SJSA1 (cell line): ENCODE results near the gene WDR88. TPM values are rescaled to one million over a fixed set of nuclear protein-coding genes. Genes with fewer than 3 reads are reported as not detected.
"Not testable (repeated sequence)": the region's sequence is repeated elsewhere in the genome, so short reads cannot be mapped to it uniquely, and the experiment has no call there.

Experiments
- DNase-seq, 2 experiments: peaks; one replicate each; pipeline ENCODE4 v3.0.0-alpha.2; 2015 to 2020; ENCODE audit warnings: low spot score in 2 of 2, low read depth in 1 of 2
- H3K27ac ChIP-seq: fragments of 250-450 bp; sonication (Bioruptor Pico); 2 replicates; pipeline ENCODE4 v1.5.1; 2020; ENCODE audit warnings: mild to moderate bottlenecking, moderate library complexity
- H3K27me3 ChIP-seq: fragments of 250-450 bp; sonication (Bioruptor Pico); replicated peaks from 2 replicates; pipeline ENCODE4 v1.5.1; 2020; ENCODE audit warnings: mild to moderate bottlenecking, moderate library complexity
- H3K36me3 ChIP-seq: fragments of 250-450 bp; sonication (Bioruptor Pico); 2 replicates; pipeline ENCODE4 v1.5.1; 2020; ENCODE audit warnings: mild to moderate bottlenecking
- H3K4me1 ChIP-seq: fragments of 250-450 bp; sonication (Bioruptor Pico); replicated peaks from 2 replicates; pipeline ENCODE4 v1.6.1; 2021; ENCODE audit warnings: mild to moderate bottlenecking
- H3K4me3 ChIP-seq: fragments of 250-450 bp; sonication (Bioruptor Pico); 2 replicates; pipeline ENCODE4 v1.5.1; 2020; ENCODE audit warnings: mild to moderate bottlenecking
- H3K9me3 ChIP-seq: fragments of 250-450 bp; sonication (Bioruptor Pico); replicated peaks from 2 replicates; pipeline ENCODE4 v1.5.1; 2020; ENCODE audit warnings: mild to moderate bottlenecking
- total RNA-seq: library from RNA; depleted of rRNA; stranded (reverse); fragments of >200 nt; shearing (Covaris generic); gene quantifications from 2 replicates; pipeline ENCODE4 v1.2.3, GENCODE V29; 2014

Gene WDR88
- total RNA-seq, 1 experiment from 2014 or later = not detected

DNA sequence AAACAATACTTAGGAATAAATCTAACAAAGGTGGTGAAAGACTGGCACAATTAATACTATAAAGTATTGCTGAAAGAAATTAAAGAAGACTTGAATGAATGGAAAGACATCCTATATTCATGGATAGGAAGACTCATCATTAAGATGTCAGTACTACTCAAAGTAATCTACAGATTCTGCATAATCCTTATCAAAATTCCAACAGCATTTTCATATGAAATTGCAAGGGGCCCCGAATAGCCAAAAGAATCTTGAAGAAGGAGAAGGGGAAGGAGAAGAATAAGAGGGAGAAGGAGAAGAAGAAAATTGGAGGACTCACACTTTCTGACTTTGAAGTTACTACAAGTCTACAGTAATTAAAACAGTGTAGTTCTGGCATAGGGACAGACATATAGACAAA is 36.6 kb downstream of the WDR88 start:
- DNase-seq = no peak
- Histone ChIP-seq H3K27ac (no peak overlapping the region), H3K27me3 (no peaks in the 10 kb centered on the region), H3K36me3 (no peaks in the 10 kb centered on the region), H3K9me3 (no peaks in the 10 kb centered on the region), H3K4me3 (no peak overlapping the region), H3K4me1 (peaks cover 11% of the 10 kb centered on the region)

DNA sequence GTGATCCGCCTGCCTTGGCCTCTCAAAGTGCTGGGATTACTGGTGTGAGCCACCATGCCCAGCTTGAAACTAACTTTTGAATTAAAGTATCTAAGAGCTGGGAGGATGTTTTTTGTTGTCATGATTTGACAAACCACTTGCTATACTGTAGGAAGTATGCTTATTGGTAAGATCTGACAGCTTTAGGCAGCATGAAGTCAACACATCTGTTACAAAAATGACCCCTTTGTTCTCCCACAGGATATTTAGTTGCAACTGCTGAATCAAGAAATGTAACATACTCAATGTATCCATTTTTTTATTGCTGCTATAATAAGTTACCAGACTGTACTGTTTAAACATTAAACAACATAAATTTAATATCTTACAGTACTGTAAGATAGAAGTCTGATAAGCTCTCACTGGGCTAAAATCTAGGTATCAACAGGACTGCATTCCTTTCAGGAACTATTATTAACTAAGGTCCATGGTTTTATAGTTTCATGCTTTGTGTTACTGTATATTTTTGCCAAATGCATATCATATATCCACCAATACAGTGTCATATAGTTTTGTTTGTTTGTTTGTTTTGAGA is 39.4 kb downstream of the WDR88 start:
- Histone ChIP-seq H3K4me3 (no peak overlapping the region), H3K4me1 (peaks cover 20% of the 10 kb centered on the region), H3K27ac (no peak overlapping the region), H3K27me3 (no peaks in the 10 kb centered on the region), H3K36me3 (peaks cover under 1% of the 10 kb centered on the region), H3K9me3 (no peaks in the 10 kb centered on the region)
- DNase-seq = no peak

DNA sequence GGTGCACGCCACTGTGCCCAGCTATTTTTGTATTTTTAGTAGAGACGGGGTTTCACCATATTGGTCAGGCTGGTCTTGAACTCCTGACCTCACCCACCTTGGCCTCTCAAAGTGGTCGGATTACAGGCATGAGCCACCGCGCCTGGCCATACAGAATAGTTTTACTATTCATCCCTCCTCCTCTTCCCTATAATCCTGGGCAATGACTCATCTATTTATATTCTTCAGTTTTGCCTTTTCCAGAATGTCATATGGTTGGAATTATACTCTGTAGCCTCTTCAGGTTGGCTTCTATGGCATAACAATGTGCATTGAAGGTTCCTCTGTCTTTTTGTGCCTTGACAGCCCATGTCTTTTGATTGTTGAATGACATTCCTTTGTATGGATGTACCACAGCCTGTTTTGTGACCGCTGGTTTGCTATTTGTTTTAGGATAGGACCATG is 40.0 kb downstream of the WDR88 start:
- H3K9me3 ChIP-seq = no peaks in the 10 kb centered on the region
- DNase-seq = peak; percentile 66 to 73
- peaks cover 5% of the 10 kb centered on the region for H3K36me3 ChIP-seq
- H3K4me1 ChIP-seq = peaks cover 20% of the 10 kb centered on the region
- H3K27me3 ChIP-seq = no peaks in the 10 kb centered on the region
- H3K27ac ChIP-seq = no peak overlapping the region
- H3K4me3 ChIP-seq = no peak overlapping the region

DNA sequence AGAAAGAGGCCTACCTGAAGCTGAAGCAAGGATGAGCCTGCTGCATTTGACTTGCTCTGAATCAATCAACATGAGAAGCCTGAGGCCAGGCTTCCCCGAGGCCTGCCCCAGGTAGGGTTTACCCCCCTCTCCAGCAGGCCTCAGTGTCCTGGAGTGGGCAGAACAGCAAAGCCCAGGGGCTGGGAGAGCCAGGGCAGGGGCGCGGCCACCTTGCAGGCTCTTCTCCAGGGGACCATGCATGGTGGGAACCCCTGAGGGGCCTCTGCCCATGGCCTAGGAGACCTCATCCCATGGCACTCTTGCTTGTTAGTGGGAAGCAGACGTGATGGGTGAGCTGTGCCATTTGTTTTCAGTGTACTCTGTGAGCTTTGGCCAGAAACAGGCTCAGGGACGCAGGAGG is 42.3 kb downstream of the WDR88 start:
- H3K9me3 ChIP-seq = no peaks in the 10 kb centered on the region
- H3K4me3 ChIP-seq = no peak overlapping the region
- peaks cover 30% of the 10 kb centered on the region for H3K4me1 ChIP-seq
- H3K27ac ChIP-seq = no peak overlapping the region
- DNase-seq = no peak
- H3K36me3 ChIP-seq = peaks cover 5% of the 10 kb centered on the region
- no peaks in the 10 kb centered on the region for H3K27me3 ChIP-seq

DNA sequence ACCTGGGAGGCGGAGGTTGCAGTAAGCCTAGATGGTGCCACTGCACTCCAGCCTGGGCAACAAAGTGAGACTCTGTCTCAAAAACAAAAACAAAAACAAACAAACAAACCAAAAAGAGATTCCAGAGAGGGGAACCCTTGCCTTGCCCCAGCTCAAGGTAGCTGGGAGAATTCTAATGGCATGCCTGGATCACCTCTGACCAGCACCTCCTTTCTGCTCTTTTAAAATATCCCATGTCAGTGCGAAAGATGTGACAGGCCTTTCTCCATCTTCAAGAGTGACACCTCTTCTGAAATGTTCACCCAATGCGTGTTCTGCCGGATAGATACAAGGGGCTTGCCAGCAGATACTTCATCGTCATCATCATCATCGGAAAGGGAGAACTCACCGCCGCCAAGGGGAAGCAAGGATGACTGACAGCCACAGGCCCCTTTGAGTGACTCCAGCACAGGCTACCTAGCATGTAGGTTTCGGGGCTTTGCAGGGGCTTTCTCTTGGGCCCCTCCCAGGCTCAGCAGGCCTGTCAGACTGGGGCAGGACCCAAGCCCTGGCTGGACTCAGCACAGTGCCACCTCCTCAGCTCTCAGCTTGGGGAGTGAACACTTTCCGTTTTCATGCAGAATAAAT is 43.4 kb downstream of the WDR88 start:
- peaks cover 30% of the 10 kb centered on the region for H3K4me1 ChIP-seq
- no peak overlapping the region for H3K27ac ChIP-seq
- H3K4me3 ChIP-seq = no peak overlapping the region
- peaks cover 5% of the 10 kb centered on the region for H3K36me3 ChIP-seq
- no peak for DNase-seq
- no peaks in the 10 kb centered on the region for H3K9me3 ChIP-seq
- no peaks in the 10 kb centered on the region for H3K27me3 ChIP-seq

DNA sequence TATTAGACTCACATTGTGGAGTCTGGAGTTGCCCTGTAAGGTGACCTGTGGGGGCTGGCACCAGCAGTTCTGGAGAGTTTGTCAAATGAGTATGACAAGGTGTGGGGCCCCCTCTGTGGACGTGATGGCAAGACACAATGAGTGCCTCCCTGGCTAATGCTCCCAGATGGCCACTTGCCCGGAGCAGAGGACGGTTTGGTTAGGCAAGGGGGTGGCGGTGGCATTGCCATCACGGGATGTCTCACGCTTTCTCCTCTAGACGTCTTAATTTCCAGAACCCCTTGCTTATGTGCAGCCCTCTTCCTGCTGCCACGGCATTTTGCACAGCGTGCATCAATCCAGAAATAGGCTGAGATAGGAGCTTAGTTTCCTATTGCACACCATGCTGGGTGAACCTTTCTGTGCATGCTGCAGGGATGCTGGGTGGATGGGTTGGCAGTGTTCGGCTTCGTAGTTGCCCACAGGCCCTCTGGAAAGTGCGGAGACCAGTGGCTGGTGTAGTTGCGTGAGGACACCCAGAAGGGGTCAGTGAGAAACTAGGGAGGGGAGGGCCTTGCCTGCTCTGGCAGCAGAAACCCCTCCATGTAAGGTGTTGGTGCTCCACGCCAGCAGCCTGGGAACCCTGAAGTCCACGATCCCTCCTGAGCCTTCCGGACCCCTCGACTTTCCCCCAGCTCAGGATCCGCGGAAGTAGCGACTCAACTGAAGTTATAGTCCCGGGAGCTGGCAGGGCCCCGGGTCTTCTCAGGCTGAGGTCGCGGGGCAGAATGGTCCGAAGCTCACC is 44.2 kb downstream of the WDR88 start:
- H3K27ac ChIP-seq = peak overlapping the region; percentile 78
- DNase-seq = no peak

DNA sequence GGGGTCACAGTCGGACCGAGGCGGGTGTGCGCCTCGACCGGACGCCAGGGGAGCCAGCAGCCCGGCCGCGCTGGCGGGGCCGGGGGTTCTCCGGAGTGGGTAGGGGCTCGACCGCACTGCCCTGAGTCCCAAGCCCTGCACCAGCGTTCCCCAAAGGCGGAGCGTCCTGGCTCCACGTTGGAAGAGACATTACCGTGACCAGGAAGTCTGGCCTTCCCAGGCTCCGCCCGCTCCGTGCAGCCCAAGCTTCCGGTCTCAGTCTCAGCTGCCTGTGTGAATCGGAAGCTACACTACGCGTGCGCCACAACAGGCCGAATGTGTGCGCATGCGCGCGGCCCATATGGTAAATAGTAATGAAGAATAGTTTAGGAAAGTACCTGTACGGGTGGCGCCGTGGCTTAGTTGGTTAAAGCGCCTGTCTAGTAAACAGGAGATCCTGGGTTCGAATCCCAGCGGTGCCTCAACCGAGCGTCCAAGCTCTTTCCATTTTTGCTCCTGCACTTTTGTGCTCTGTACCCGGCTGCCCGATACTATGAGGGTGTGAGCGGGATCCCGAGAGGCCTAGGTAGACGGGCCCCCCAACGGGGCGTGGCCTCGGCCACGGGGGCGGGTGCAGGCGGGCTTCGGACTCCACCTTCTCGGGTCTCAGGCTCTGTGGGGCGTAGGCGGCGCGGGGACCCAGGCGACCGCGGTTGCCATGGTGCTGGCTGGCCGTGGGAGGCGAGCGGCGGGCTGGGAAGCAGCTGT is 44.9 kb downstream of the WDR88 start:
- H3K27ac ChIP-seq = peak overlapping the region; percentile 78
- H3K4me3 ChIP-seq = peak overlapping the region; percentile 74
- peaks cover 24% of the 10 kb centered on the region for H3K4me1 ChIP-seq
- peak; percentile 99 to 100 for DNase-seq
- no peaks in the 10 kb centered on the region for H3K9me3 ChIP-seq
- H3K27me3 ChIP-seq = no peaks in the 10 kb centered on the region
- peaks cover 5% of the 10 kb centered on the region for H3K36me3 ChIP-seq

More for the DNA sequence above, 44.2 kb downstream of the WDR88 start:
- Histone ChIP-seq H3K9me3 (no peaks in the 10 kb centered on the region), H3K36me3 (peaks cover 5% of the 10 kb centered on the region), H3K27me3 (no peaks in the 10 kb centered on the region), H3K4me1 (peaks cover 30% of the 10 kb centered on the region), H3K4me3 (peak overlapping the region; percentile 74)

DNA sequence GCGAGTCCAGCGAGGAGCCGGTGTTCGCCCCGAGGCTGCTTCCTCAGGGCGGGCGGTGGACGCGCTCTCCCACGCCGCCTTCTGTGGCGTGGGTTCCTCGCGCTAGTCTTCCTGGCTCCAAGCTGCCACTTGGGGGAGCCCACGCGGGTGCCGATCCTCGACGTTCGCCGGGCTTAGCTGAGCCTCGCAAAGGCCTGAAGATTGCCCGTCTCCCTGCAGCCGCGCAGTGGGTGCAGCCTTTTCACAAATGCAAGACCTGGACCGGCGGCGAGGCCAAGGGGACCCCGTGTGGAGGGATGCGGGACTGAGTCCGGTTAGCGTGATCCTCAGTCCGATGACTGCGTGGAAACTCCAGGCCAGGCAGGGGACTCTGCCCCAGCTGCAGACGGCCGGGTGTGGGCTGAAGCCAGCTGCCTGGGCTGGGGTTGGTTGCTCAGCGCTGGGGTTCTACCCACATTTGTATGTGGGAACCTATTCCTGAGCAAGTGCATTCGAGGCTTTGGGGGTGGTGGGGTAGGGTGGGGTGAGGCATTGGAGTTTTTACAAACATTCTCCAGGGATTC is 45.6 kb downstream of the WDR88 start:
- Histone ChIP-seq H3K4me3 (peak overlapping the region; percentile 32), H3K9me3 (no peaks in the 10 kb centered on the region), H3K27ac (no peak overlapping the region)

DNA sequence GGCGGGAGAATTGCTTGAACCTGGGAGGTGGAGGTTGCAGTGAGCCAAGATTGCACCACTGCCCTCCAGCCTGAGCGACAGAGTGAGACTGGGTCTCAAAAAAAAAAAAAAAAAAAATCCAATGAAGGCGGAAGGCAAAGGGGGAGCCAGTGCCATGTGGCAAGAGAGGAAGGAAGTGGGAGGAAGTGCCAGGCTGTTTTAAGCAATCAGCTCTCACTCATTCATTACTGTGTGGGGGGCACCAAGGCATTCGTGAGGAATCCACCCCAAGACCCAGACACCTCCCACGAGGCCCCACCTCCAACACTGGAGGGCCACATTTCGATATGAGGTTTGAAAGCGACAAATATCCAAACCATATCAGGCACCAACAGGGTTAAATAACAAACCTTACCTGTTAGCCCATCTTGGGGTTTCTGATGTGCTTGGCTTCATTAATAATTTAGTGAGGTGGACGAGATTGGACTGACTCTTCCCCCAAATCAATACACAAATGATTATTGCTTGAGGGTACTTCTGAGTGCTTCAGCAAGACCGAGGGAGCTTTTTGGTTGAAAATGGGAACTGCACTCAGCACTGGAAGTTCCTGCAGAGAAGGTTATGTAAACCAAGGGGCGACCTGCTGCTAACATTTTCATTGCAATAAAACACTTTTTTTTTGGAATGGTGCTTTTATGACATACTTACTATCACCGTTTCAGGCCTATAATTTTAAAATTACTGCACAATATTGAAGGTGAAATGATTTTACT is 54.7 kb downstream of the WDR88 start:
- H3K9me3 ChIP-seq = no peaks in the 10 kb centered on the region
- H3K4me3 ChIP-seq = no peak overlapping the region
- no peaks in the 10 kb centered on the region for H3K36me3 ChIP-seq
- DNase-seq = no peak
- peaks cover 11% of the 10 kb centered on the region; the same call in 1 of the 2 replicates for H3K27me3 ChIP-seq
- H3K4me1 ChIP-seq = no peaks in the 10 kb centered on the region
- no peak overlapping the region for H3K27ac ChIP-seq

More for the DNA sequence above, 45.6 kb downstream of the WDR88 start:
- peak in 1 of 2 experiments; percentile 77 for DNase-seq
- Histone ChIP-seq H3K36me3 (peaks cover 5% of the 10 kb centered on the region), H3K27me3 (no peaks in the 10 kb centered on the region), H3K4me1 (peaks cover 19% of the 10 kb centered on the region)

DNA sequence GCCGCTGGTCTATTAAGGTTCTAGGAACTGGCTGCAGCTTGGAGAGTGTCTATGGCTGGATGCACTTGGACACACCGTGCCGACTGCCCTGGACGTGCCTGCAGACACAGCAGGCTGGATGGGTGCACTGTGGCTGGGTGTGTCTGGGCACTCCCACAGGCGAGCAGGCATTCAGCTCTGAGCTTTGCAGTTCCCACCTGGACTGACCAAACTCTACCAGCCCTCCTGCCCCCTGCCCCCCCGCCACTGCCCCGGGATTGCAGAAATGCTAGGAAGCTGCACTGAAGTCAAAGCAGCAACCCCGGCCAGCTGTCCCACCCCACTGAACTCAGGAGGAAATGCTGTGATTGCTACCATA is 55.2 kb downstream of the WDR88 start:
- Histone ChIP-seq H3K9me3 (no peaks in the 10 kb centered on the region), H3K4me1 (no peaks in the 10 kb centered on the region), H3K27ac (no peak overlapping the region), H3K4me3 (no peak overlapping the region), H3K36me3 (no peaks in the 10 kb centered on the region), H3K27me3 (peaks cover 12% of the 10 kb centered on the region; the same call in 1 of the 2 replicates)
- no peak for DNase-seq

DNA sequence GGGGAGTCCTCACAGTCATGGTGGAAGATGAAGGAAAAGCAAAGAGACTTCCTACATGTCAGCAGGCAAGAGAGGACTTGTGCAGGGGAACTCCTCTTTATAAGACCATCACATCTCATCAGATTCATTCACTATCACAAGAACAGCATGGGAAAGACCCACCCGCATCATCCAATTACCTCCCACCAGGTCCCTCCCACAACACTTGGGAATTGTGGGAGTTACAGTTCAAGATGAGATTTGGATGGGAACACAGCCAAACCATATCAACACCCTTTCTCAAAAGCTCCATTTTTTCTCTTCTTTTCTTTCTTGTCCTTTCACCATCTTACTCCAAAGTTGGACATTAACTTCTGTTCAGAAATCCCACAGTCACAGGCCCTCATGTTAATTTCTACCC is 57.5 kb downstream of the WDR88 start:
- H3K27me3 ChIP-seq = peaks cover 29% of the 10 kb centered on the region
- DNase-seq = no peak
- peaks cover under 1% of the 10 kb centered on the region; the same call in 1 of the 2 replicates for H3K4me1 ChIP-seq
- H3K4me3 ChIP-seq = no peak overlapping the region
- H3K27ac ChIP-seq = no peak overlapping the region
- H3K9me3 ChIP-seq = no peaks in the 10 kb centered on the region
- H3K36me3 ChIP-seq = no peaks in the 10 kb centered on the region

DNA sequence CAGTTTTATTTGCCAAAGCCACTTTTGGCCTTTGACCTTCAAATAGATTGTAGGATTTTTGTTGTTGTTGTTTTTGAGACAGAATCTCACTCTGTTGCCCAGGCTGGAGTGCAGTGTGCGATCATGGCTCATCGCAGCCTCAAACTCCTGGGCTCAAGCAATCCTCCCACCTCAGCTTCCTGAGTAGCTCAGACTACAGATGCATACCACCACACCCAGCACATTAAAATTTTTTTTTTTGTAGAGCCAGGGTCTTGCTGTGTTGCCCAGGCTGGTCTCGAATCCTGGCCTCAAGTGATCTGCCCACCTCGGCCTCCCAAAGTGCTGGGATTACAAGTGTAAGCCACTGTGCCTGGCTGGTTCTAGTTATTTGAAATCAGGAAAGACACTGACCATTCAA is 59.2 kb downstream of the WDR88 start:
- not testable (repeated sequence) for DNase-seq, H3K36me3 ChIP-seq, H3K4me1 ChIP-seq, H3K27ac ChIP-seq, H3K4me3 ChIP-seq, H3K9me3 ChIP-seq
- peaks cover 44% of the 10 kb centered on the region for H3K27me3 ChIP-seq

DNA sequence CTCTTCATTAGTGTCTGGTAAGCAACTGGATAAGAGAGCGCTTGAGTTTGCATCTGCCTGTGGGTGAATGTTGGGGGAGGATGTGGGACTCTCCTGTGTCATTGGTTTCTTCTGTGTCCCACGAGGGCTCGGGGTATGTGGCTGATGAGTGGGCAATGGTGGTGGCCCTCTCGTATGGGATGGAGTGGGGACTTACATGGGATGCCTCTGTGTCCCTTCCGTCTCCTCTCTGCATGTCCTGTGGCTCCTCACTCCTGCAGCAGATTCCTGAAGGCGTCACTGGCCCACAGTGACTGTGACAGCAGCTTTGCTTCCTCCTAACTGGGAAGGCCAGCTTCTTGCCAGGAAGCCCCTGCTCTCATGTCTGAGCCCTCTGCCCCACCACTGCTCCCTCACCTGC is 59.6 kb downstream of the WDR88 start:
- H3K4me1 ChIP-seq = peaks cover 8% of the 10 kb centered on the region
- H3K36me3 ChIP-seq = no peaks in the 10 kb centered on the region
- H3K4me3 ChIP-seq = no peak overlapping the region
- H3K27me3 ChIP-seq = peaks cover 45% of the 10 kb centered on the region
- DNase-seq = no peak
- no peaks in the 10 kb centered on the region for H3K9me3 ChIP-seq
- H3K27ac ChIP-seq = no peak overlapping the region
